ENCODE measurements around the gene DUOX2.

- TF ChIP-seq POLR2A (IDR thresholded peaks at IDR 0.05) = no peak
- no peak for TF ChIP-seq CTCF (IDR thresholded peaks at IDR 0.05)
Observed at GRCh38 chr15:45116006-45116481, 2.1 kb upstream of the DUOX2 start.

Measured in heart left ventricle (tissue), 13 donors.